A673 (cell line): ENCODE measurements around the gene COA1. TPM values are rescaled to one million over a fixed set of nuclear protein-coding genes. Genes with fewer than 3 reads are reported as not detected.
A peak's percentile ranks its signal among the peaks of the same experiment; 100 is the strongest.

Experiments
- BruUV-seq: library from RNA; stranded (reverse); fragments of 400-500 nt; replicated peaks from 2 replicates; lab custom pipeline; 2021; lab: Mats Ljungman, UMichigan
- CTCF ChIA-PET: fragments of 300-600 bp; sonication (Branson Sonifier 250); formaldehyde crosslinking; loops from one replicate; lab custom pipeline; 2022; ENCODE audit warnings: antibody characterized with exemption; lab: Charles Lee
- POLR2A ChIA-PET: fragments of 300-600 bp; sonication (Branson Sonifier 250); formaldehyde crosslinking; loops from one replicate; lab custom pipeline; 2022; ENCODE audit warnings: antibody characterized with exemption; ENCODE audit not compliant: low non-redundant PET; lab: Charles Lee
- DNase-seq: peaks from one replicate; pipeline ENCODE4 v3.0.0-alpha.2; 2015; ENCODE audit warnings: low spot score
- H3K27ac ChIP-seq: fragments of 200-600 bp; sonication (generic); 2 replicates; pipeline ENCODE4 v1.5.1; 2016; ENCODE audit warnings: mixed run types, low read depth, mild to moderate bottlenecking, mixed read lengths, antibody characterized with exemption, low read length; ENCODE audit not compliant: poor library complexity, severe bottlenecking
- H3K27me3 ChIP-seq: fragments of 200-600 bp; sonication (generic); replicated peaks from 2 replicates; pipeline ENCODE4 v1.6.1; 2017; ENCODE audit warnings: mixed run types, low read depth, mild to moderate bottlenecking, mixed read lengths, antibody characterized with exemption, low read length; ENCODE audit not compliant: insufficient read depth, poor library complexity
- H3K36me3 ChIP-seq: fragments of 200-600 bp; sonication (generic); 2 replicates; pipeline ENCODE4 v1.6.1; 2016; ENCODE audit warnings: mixed run types, mild to moderate bottlenecking, mixed read lengths, antibody characterized with exemption, low read length; ENCODE audit not compliant: insufficient read depth, poor library complexity, severe bottlenecking
- H3K4me1 ChIP-seq: fragments of 200-600 bp; sonication (generic); 2 replicates; pipeline ENCODE4 v1.6.1; 2017; ENCODE audit warnings: mixed run types, mild to moderate bottlenecking, mixed read lengths, antibody characterized with exemption, low read length; ENCODE audit not compliant: insufficient read depth, poor library complexity, severe bottlenecking
- H3K4me3 ChIP-seq: fragments of 200-600 bp; sonication (generic); 2 replicates; pipeline ENCODE4 v1.5.1; 2016; ENCODE audit warnings: low read depth, mixed run types, mild to moderate bottlenecking, mixed read lengths, low read length; ENCODE audit not compliant: poor library complexity, severe bottlenecking
- H3K9me3 ChIP-seq: fragments of 200-600 bp; sonication (generic); 2 replicates; pipeline ENCODE4 v1.6.1; 2016; ENCODE audit warnings: mixed run types, low read depth, mild to moderate bottlenecking, mixed read lengths, antibody characterized with exemption, low read length; ENCODE audit not compliant: poor library complexity, severe bottlenecking
- CTCF ChIP-seq: fragments of 300-800, 200-600 bp; sonication (generic); conservative IDR thresholded peaks from 2 replicates; pipeline ENCODE4 v1.5.1; 2017; ENCODE audit warnings: low read depth, mild to moderate bottlenecking, antibody characterized with exemption, low read length, moderate library complexity, mixed read lengths
- EZH2 ChIP-seq: fragments of 200-600 bp; sonication (generic); IDR thresholded peaks from 2 replicates; pipeline ENCODE4 v1.6.1; 2017; ENCODE audit warnings: borderline replicate concordance, low read depth, mild to moderate bottlenecking, mixed read lengths, antibody characterized with exemption, low read length; ENCODE audit not compliant: poor library complexity, severe bottlenecking
- intact Hi-C: fragments of 100-400 bp; cut with micrococcal nuclease; formaldehyde crosslinking; loops from one replicate; pipeline ENCODE4 v1.10.0; 2022; ENCODE audit not compliant: unreplicated experiment
- total RNA-seq: library from RNA; stranded (reverse); gene quantifications from 2 replicates; pipeline ENCODE4 v1.2.3, GENCODE V29; 2021

Gene COA1
- total RNA-seq, 1 experiment from 2014 or later = 105 TPM

DNA sequence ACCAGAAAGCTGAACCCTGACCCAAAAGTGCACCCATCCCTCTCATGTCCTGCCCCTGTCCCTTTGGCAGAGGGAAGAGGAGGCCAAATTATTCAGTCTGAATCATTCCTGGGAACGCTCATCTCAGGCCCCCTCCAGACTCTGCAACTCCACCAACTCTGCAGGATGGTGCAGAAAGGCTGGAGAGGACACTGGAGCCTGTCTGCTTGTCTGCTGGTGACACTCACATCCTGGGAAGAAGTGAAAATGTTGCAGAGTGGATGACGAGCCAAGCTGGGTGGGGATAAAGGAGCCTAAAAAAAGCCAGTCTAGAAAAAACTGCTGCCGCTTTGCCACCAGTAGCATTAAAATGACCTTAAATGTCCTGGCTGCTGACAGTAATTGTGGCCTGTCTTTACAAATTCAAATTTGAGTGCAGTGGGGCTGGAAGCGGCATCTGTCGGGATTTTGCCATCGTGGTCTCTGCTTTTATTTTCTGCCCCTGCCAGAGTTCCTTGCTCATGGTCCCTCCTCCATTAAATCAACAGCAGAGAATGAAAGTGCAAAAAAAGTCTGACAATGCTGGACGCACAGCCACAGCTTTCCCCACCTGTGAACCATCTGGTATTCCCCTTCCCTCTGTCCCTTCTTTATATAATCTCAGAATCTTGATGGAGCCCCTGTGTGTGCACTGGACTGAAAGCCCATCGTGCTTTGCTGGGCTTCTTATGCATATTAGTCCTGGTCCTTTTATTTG is 82.6 kb downstream of the COA1 start:
- DNase-seq = no peak
- no peak for TF ChIP-seq EZH2
- no peak for TF ChIP-seq CTCF
- Histone ChIP-seq H3K27ac (peak overlapping the region; percentile 84), H3K27me3 (no peaks in the 10 kb centered on the region), H3K4me1 (peaks cover 53% of the 10 kb centered on the region), H3K4me3 (no peak overlapping the region), H3K9me3 (no peaks in the 10 kb centered on the region), H3K36me3 (peaks cover 11% of the 10 kb centered on the region)
- ChIA-PET POLR2A (no interaction called here), CTCF (no interaction called here)
- no TSS peak for BruUV-seq
- intact Hi-C loops = no loop called here

- ChIA-PET POLR2A (no interaction called here), CTCF (no interaction called here)
- Histone ChIP-seq H3K4me3 (no peak overlapping the region), H3K27ac (no peak overlapping the region), H3K36me3 (peaks cover 11% of the 10 kb centered on the region), H3K4me1 (peaks cover 54% of the 10 kb centered on the region), H3K9me3 (no peaks in the 10 kb centered on the region), H3K27me3 (no peaks in the 10 kb centered on the region)
- intact Hi-C loops = no loop called here
- DNase-seq = no peak
- TF ChIP-seq CTCF = no peak
- no peak for TF ChIP-seq EZH2
- BruUV-seq = no TSS peak
Measured at GRCh38 chr7:43645699-43646226, 83.6 kb downstream of the COA1 start.

GRCh38 chr7:43643846-43644245 is 85.5 kb downstream of the COA1 start:
- BruUV-seq = no TSS peak
- intact Hi-C loops = no loop called here
- no peak for TF ChIP-seq EZH2
- TF ChIP-seq CTCF = no peak
- DNase-seq = no peak
- Histone ChIP-seq H3K4me3 (no peak overlapping the region), H3K9me3 (no peaks in the 10 kb centered on the region), H3K36me3 (peaks cover 18% of the 10 kb centered on the region), H3K27ac (no peak overlapping the region), H3K4me1 (peaks cover 54% of the 10 kb centered on the region), H3K27me3 (no peaks in the 10 kb centered on the region)
- ChIA-PET POLR2A (no interaction called here), CTCF (no interaction called here)
